Ovary (tissue), 9 donors: ENCODE data around the gene PPP6R2. TPM values are rescaled to one million over a fixed set of nuclear protein-coding genes. Genes with fewer than 3 reads are reported as not detected.
A peak's percentile ranks its signal among the peaks of the same experiment; 100 is the strongest.

Experiments used
- DNase-seq, 5 donors: peaks; one replicate each; pipeline ENCODE4 v3.0.0-alpha.2; 2019 to 2020
- H3K27ac ChIP-seq, 2 donors: fragments of 200-600 bp; one replicate each; pipeline versions ENCODE4 v1.5.1 to v1.8.0; 2019 to 2022
- H3K27me3 ChIP-seq: fragments of 200-600 bp; one replicate; pipeline ENCODE4 v1.8.0; 2022
- H3K36me3 ChIP-seq: fragments of 200-600 bp; sonication (generic); one replicate; pipeline ENCODE4 v1.5.1; 2019
- H3K4me1 ChIP-seq: one replicate; pipeline ENCODE4 v1.8.1; 2013; ENCODE audit warnings: mild to moderate bottlenecking, moderate library complexity; ENCODE audit not compliant: insufficient read depth
- H3K4me3 ChIP-seq: fragments of 200-600 bp; sonication (generic); one replicate; pipeline ENCODE4 v1.5.1; 2017
- H3K9me3 ChIP-seq, 2 donors: fragments of 200-600 bp in 1 of 2; sonication (generic) in 1 of 2; one replicate each; pipeline versions ENCODE4 v1.5.1 to v1.8.1; 2013 to 2019; ENCODE audit warnings: mild to moderate bottlenecking in 1 of 2, moderate library complexity in 1 of 2
- EP300 ChIP-seq: sonication (generic); formaldehyde crosslinking; IDR thresholded peaks from one replicate; pipeline ENCODE4 v1.6.1; 2017; ENCODE audit warnings: antibody characterized with exemption
- POLR2A ChIP-seq: fragments of 450-650 bp; IDR thresholded peaks from one replicate; pipeline ENCODE4 v1.6.1; 2017; ENCODE audit warnings: antibody characterized with exemption, mild to moderate bottlenecking, moderate library complexity
- WGBS, 3 donors: extraction: QIAGEN DNeasy Blood & Tissue Kit in 1 of 3; methylation state at CpG; one replicate each; pipeline versions ENCODE4 v1.1.5 to v1.1.7; 2013 to 2017; 5-methylcytosine and 5-hydroxymethylcytosine counted together
- intact Hi-C, 4 donors: fragments of 100-400 bp; cut with DNase I; formaldehyde crosslinking; loops; one replicate each; pipeline versions ENCODE4 v1.11.0 to v1.15.1; 2022 to 2023
- polyA plus RNA-seq, 2 donors: library from polyadenylated mRNA; stranded (reverse); fragments of 200-250 nt in 1 of 2; fragments of 350-450 nt in 1 of 2; fragmentation: Illumina TruSeq in 1 of 2; extraction: RNeasy Lipid Tissue Mini Kit (QIAGEN cat#74804) in 1 of 2; gene quantifications; one replicate each; pipeline ENCODE4 v1.2.3, GENCODE V29; 2013 to 2014
- total RNA-seq, 7 donors: library from RNA; depleted of rRNA in 2 of 7; stranded (reverse); fragments of >200 nt in 2 of 7; fragmentation: NEBNext Ultra II Directional in 3 of 7; extraction: Animal tissue kit (Norgen Biotek cat#: 25700) in 3 of 7; gene quantifications; one replicate each; pipeline versions ENCODE4 v1.1.0 to v1.2.4, GENCODE V29; 2016 to 2023
- TF ChIP-seq, protein P1 (sequence below), 3 donors: fragments of 450-650 bp in 2 of 3; fragments of 200-600 bp in 1 of 3; IDR thresholded peaks; one replicate each; pipeline versions ENCODE4 v1.5.1 to v1.8.0; 2016 to 2022; ENCODE audit warnings: antibody characterized with exemption in 3 of 3, mild to moderate bottlenecking in 1 of 3
- donor health status: DM: no; HTN: no; CAD: no; lungs with moderate emphysema.
- donor health status: DM: no; HTN: no; CAD: no.
- donor health status: Bipolar disorder and iron deficiency.
- donor health status: DM: yes; HTN: yes; CAD: no.
- donor health status: DM: no; HTN: no; CAD: no.
- donor health status: DM: yes; HTN: yes; CAD: no.

Gene PPP6R2
- total and polyA plus RNA-seq, 9 donors = 8.2 to 52.9 (median 35.1) TPM

DNA sequence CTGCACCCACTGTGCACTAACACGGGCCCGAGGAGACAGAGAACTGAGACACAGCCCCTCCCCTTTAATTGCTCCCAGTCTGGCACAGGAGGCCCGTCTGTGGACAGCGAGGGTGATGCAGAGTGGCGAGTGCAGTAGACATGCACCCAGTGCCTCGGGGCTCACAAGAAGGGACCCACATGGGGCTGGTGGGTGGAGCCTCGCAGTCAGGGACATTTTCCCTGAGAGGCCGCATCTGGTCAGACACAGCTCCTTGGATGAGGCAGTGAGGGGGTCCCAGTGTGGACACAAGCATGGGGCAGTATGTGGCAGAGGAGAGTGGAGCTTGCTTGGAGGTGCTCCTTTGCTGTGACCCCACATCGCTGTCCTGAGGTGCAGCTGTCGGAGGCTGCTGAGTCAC, 76.9 kb downstream of the PPP6R2 start:
- DNase-seq = no peak
- H3K27me3 ChIP-seq = no peaks in the 10 kb centered on the region
- no peak overlapping the region for H3K4me3 ChIP-seq
- TF ChIP-seq POLR2A (no peak), EP300 (no peak)
- no peaks in the 10 kb centered on the region for H3K4me1 ChIP-seq
- no peak overlapping the region for H3K27ac ChIP-seq
- H3K36me3 ChIP-seq = no peaks in the 10 kb centered on the region
- intact Hi-C loops = no loop called here
- 85 to 89% (median 88%) methylated on average over 10 of the region's 10 CpGs for WGBS, 3 donors
- no peaks in the 10 kb centered on the region for H3K9me3 ChIP-seq

- no peaks in the 10 kb centered on the region for H3K9me3 ChIP-seq
- H3K36me3 ChIP-seq = no peaks in the 10 kb centered on the region
- 84 to 87% (median 85%) methylated on average over 12 of the region's 12 CpGs for WGBS, 3 donors
- no peak overlapping the region for H3K27ac ChIP-seq
- no peaks in the 10 kb centered on the region for H3K27me3 ChIP-seq
- TF ChIP-seq, protein P1, sequence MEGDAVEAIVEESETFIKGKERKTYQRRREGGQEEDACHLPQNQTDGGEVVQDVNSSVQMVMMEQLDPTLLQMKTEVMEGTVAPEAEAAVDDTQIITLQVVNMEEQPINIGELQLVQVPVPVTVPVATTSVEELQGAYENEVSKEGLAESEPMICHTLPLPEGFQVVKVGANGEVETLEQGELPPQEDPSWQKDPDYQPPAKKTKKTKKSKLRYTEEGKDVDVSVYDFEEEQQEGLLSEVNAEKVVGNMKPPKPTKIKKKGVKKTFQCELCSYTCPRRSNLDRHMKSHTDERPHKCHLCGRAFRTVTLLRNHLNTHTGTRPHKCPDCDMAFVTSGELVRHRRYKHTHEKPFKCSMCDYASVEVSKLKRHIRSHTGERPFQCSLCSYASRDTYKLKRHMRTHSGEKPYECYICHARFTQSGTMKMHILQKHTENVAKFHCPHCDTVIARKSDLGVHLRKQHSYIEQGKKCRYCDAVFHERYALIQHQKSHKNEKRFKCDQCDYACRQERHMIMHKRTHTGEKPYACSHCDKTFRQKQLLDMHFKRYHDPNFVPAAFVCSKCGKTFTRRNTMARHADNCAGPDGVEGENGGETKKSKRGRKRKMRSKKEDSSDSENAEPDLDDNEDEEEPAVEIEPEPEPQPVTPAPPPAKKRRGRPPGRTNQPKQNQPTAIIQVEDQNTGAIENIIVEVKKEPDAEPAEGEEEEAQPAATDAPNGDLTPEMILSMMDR (IDR thresholded peaks at IDR 0.05) = no peak
- no peak for TF ChIP-seq EP300
- TF ChIP-seq POLR2A = no peak
- no peak for DNase-seq
- intact Hi-C loops = no loop called here
- H3K4me3 ChIP-seq = no peak overlapping the region
- no peaks in the 10 kb centered on the region for H3K4me1 ChIP-seq
These were observed 77.5 kb downstream of the PPP6R2 start for GRCh38 chr22:50420581-50420980.

- Histone ChIP-seq H3K4me3 (no peak overlapping the region), H3K27me3 (no peaks in the 10 kb centered on the region), H3K9me3 (no peaks in the 10 kb centered on the region), H3K27ac (no peak overlapping the region), H3K36me3 (no peaks in the 10 kb centered on the region), H3K4me1 (no peaks in the 10 kb centered on the region)
- intact Hi-C loops = no loop called here
- no peak for DNase-seq
- TF ChIP-seq POLR2A = no peak
- TF ChIP-seq, protein P1 (IDR thresholded peaks at IDR 0.05) = no peak
- TF ChIP-seq EP300 = no peak
- 91 to 93% (median 92%) methylated on average over 14 of the region's 14 CpGs for WGBS, 3 donors
These were observed 78.9 kb downstream of the PPP6R2 start for GRCh38 chr22:50422046-50422445.

DNA sequence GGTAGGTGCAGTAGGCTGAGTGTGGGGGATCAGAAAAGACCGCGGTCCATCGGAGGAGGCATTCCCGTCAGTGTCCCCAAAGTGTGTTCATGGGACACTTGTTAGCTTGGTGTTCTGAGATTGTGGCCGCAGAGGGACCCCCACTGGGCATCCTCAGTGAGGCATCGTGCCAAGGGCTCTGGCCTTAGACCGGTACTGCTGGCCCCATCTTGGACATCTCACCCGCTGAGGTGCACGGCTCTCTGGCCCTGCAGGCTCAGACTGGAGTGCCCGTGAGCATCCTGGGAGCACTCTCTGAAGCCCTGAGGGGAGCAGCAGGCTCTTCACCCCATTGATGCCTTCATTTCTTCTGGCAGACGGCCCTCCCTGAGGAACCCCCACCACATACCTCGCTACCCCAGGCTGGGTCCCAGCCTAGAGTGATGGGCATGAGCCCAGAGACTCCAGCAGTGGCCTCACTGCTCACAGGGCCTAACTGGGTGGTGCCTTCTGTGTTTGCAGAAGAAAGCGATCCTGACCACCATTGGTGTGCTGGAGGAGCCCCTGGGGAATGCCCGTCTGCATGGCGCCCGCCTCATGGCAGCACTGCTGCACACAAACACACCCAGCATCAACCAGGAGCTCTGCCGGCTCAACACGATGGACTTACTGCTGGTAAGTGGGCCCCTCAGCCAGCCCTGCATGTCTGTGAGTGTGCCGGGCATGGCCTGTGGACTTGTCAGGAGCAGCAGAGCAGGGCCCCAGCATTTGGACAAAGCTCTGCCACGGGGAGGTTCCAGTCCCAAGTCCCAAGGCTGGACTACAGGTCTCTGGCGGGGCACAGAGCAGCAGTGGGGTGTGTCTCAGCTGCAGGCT, 80.1 kb downstream of the PPP6R2 start:
- intact Hi-C loops = no loop called here
- TF ChIP-seq, protein P1 (IDR thresholded peaks at IDR 0.05) = no peak
- TF ChIP-seq POLR2A (no peak), EP300 (no peak)
- WGBS, 3 donors = 94% methylated on average over 21 of the region's 21 CpGs
- peak in 1 of 5 donors; percentile 13 for DNase-seq
- H3K27me3 ChIP-seq = no peaks in the 10 kb centered on the region
- no peak overlapping the region for H3K4me3 ChIP-seq
- H3K36me3 ChIP-seq = no peaks in the 10 kb centered on the region
- no peak overlapping the region for H3K27ac ChIP-seq
- no peaks in the 10 kb centered on the region for H3K4me1 ChIP-seq
- H3K9me3 ChIP-seq = no peaks in the 10 kb centered on the region

- TF ChIP-seq EP300 (no peak), POLR2A (no peak)
- TF ChIP-seq, protein P1 (IDR thresholded peaks at IDR 0.05) = no peak
- Histone ChIP-seq H3K27me3 (no peaks in the 10 kb centered on the region), H3K9me3 (no peaks in the 10 kb centered on the region), H3K27ac (no peak overlapping the region), H3K36me3 (no peaks in the 10 kb centered on the region), H3K4me1 (no peaks in the 10 kb centered on the region), H3K4me3 (no peak overlapping the region)
- intact Hi-C loops = no loop called here
- DNase-seq = no peak
- WGBS, 3 donors = 94 to 96% (median 94%) methylated on average over 14 of the region's 14 CpGs
These were observed 80.8 kb downstream of the PPP6R2 start for GRCh38 chr22:50423956-50424355.
